HG03571 (cell line): ENCODE results near the gene SPACA9.

Source experiments
- ATAC-seq: cut with Tn5 transposase; IDR thresholded peaks from one replicate; pipeline ENCODE4 v1.9.1; 2021; ENCODE audit not compliant: unreplicated experiment

SPACA9 gene

GRCh38 chr9:132862533-132862932 is 16.2 kb upstream of the SPACA9 start:
- ATAC-seq, result no peak

GRCh38 chr9:132863096-132863495 is 15.6 kb upstream of the SPACA9 start:
- no peak for ATAC-seq

DNA sequence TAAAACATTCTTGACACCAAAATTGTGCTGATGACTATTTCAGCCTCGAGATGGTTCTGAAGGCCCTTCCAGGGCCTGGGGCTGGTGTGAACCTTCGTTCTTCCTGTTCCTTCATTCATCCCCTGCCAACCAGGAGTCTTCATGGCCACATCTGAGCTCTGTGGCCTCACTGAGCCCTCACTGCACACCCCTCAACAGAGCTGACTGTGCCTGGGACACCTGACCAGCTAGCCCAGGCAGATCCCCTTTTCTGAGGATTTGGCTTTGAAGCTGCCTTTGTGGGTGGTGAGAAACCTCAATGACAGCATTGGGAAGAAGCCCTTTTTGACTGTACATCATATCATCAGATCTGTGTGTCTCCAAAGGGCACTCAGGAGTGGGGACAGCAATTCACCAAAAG is 14.4 kb upstream of the SPACA9 start:
- no peak for ATAC-seq

DNA sequence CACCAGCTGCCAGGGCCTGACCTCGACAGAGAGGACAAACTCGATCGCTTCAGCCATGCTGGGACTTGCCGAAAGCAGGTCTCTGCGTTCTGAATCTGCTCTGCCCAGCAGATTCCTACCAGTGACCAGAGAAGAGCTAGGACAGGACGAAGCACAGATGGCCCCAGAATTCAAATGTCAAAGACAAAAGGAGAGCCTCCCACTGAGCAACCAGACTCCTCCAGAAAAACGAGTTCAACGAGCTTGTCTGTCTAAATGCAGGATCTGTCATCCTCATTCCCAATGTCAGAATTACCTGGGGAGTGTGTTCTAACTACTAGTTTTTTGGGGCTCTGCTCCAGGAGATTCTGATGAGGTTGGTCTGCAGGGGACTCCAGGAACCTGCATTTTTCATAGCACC is 14.0 kb upstream of the SPACA9 start:
- no peak for ATAC-seq

- no peak for ATAC-seq
These were observed 11.8 kb upstream of the SPACA9 start for GRCh38 chr9:132866898-132867297.

DNA sequence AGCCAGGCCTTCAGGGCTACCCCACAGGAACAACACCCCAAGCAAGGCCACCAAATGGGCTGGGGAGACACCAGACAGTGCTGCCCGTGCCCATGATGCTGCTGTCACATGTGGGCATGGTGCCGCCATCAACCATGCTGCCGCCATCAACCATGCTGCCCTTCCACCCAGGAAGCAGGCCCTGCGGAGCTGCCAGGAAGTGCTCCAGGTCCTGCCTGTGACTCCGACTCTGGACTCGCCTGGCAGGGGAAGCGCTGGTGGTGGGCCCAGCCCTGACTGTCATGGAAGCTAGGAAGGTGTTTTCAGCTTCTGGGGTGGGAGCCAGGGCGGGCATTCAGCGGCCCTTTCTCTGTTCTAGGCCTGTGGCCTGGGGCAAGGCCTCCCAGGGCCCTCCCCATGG is 9.4 kb upstream of the SPACA9 start:
- no peak for ATAC-seq

- ATAC-seq, result no peak
These were observed 5.3 kb upstream of the SPACA9 start for GRCh38 chr9:132873403-132873802.

DNA sequence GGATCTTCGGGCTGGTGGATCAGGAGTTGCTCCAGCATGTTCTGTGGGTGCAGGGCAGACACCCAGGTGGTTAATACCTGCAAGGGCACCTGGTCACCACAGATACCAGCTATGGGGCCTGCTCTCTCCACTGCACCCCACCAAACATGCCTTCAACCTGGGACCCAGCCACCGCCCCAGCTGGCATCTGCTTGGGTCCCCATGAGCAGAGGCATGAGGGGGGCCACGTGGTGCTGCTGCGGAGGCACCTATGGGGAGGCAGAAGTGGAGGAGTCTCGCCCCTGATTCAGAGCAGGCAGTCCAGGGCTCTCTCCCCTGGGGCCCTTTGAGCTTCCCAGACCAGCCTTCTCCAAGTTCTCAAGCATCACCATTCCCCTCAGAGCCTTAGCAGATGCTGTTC is 3.5 kb upstream of the SPACA9 start:
- no peak for ATAC-seq

GRCh38 chr9:132876849-132877248 is 1.8 kb upstream of the SPACA9 start:
- no peak for ATAC-seq

GRCh38 chr9:132877458-132877823 is 1.3 kb upstream of the SPACA9 start:
- ATAC-seq, result no peak

- no peak for ATAC-seq
These were observed 639 bp upstream of the SPACA9 start, which contains the start of gene AK8 for GRCh38 chr9:132877824-132878694. AK8 (minus strand) TSS chr9:132878284; CDS start chr9:132878255, 29 bp downstream.

- no peak for ATAC-seq
These were observed 992 bp downstream of the SPACA9 start for GRCh38 chr9:132879457-132880323.

GRCh38 chr9:132880324-132880661 is 1.6 kb downstream of the SPACA9 start:
- no peak for ATAC-seq

GRCh38 chr9:132881826-132882225 is 3.1 kb downstream of the SPACA9 start:
- ATAC-seq, result no peak

DNA sequence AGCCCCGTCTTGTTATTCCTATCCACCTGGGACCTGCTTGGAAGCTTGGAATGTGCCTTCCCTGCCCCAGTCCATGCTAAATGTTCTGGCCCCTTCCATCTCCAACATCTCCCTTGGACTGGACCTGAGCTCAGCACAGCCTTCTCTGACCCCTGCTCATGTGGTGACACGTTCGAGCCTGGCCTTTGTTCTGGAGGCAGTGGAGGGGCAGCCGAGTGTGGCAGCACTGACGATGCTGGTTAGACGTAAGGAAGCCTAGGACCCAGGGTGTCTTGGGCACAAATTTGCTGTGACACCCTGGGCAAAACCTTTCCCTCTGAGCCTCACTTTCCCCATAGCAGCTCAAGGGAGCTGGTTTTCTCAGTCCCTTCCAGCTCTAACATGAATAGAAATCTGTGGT is 3.9 kb downstream of the SPACA9 start:
- no peak for ATAC-seq

GRCh38 chr9:132883349-132884294 is 4.9 kb downstream of the SPACA9 start:
- ATAC-seq, result no peak

GRCh38 chr9:132885720-132886333 is 7.1 kb downstream of the SPACA9 start:
- ATAC-seq, result no peak

- ATAC-seq, result no peak
These were observed 7.6 kb downstream of the SPACA9 start for GRCh38 chr9:132886334-132886725.

DNA sequence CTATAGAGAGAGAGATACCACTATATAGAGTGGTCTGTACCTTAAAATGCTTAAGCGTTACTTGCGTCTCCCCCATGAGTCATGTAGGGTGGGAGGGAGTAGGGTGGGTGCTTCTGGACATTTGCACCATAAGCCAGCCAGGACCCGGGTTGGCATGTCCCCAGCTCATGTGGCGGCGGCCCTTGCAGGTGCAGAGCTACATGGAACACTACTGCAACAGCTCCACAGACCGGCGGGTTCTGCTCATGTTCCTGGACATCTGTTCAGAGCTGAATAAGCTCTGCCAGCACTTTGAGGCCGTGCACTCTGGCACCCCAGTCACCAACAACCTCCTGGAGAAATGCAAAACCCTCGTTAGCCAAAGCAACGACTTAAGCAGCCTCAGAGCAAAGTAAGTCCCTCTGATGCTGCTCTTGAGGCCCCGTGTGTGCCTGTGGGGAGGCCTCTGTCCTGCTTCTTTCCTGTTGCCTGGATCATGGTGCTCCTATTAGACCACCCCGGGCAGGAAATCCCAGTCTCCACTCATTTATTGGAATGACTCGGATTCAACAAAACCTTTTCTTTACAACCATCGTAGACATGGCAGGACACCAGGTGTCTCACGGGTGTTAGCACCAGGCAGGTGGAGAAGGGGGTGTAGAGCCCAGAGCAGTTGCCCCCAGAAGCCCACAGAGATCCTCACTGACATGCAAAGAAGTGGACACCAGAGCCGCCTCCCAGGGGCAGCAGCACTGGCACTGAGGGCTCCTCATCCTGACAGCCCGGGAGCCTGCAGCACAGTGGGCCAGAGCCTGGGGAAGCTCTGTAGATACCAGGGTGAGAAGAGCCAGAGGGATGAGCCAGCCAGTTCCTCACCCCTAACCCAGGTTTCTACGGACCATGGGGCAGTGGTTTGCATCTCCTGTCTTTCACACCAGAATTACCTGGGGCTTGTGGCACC is 8.8 kb downstream of the SPACA9 start:
- no peak for ATAC-seq

GRCh38 chr9:132888151-132888550 is 9.5 kb downstream of the SPACA9 start:
- no peak for ATAC-seq
